ENCODE data around the gene AGBL4.
"Not testable (repeated sequence)": the region's sequence is repeated elsewhere in the genome, so short reads cannot be mapped to it uniquely, and the experiment has no call there.

The AGBL4 gene

DNA sequence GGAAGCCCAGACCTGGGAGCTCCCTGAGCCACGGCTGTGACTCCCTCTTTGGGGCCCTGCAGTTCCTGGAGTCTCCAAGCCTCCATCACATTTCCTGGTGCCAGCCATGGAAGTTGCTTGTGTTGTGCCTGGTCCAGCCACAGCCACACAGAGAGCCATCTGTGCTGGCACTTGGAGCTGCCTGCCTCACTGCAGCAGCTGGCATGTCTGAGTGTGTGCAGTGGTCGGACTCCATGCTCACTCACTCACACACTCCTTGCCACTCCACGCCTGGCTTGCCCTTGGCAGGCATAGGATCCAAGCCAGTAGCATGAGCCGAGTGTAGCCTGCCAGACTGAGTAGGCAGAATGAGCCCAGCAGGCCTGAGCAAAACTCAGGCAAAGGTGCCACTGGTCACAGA, 730.7 kb downstream of the AGBL4 start:
- TF ChIP-seq, protein P1, sequence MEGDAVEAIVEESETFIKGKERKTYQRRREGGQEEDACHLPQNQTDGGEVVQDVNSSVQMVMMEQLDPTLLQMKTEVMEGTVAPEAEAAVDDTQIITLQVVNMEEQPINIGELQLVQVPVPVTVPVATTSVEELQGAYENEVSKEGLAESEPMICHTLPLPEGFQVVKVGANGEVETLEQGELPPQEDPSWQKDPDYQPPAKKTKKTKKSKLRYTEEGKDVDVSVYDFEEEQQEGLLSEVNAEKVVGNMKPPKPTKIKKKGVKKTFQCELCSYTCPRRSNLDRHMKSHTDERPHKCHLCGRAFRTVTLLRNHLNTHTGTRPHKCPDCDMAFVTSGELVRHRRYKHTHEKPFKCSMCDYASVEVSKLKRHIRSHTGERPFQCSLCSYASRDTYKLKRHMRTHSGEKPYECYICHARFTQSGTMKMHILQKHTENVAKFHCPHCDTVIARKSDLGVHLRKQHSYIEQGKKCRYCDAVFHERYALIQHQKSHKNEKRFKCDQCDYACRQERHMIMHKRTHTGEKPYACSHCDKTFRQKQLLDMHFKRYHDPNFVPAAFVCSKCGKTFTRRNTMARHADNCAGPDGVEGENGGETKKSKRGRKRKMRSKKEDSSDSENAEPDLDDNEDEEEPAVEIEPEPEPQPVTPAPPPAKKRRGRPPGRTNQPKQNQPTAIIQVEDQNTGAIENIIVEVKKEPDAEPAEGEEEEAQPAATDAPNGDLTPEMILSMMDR (IDR thresholded peaks at IDR 0.05; ENCODE audit: low read depth, low read length): no peak
- DNase-seq (ENCODE audit: extremely low read depth, low read depth): no peak

DNA sequence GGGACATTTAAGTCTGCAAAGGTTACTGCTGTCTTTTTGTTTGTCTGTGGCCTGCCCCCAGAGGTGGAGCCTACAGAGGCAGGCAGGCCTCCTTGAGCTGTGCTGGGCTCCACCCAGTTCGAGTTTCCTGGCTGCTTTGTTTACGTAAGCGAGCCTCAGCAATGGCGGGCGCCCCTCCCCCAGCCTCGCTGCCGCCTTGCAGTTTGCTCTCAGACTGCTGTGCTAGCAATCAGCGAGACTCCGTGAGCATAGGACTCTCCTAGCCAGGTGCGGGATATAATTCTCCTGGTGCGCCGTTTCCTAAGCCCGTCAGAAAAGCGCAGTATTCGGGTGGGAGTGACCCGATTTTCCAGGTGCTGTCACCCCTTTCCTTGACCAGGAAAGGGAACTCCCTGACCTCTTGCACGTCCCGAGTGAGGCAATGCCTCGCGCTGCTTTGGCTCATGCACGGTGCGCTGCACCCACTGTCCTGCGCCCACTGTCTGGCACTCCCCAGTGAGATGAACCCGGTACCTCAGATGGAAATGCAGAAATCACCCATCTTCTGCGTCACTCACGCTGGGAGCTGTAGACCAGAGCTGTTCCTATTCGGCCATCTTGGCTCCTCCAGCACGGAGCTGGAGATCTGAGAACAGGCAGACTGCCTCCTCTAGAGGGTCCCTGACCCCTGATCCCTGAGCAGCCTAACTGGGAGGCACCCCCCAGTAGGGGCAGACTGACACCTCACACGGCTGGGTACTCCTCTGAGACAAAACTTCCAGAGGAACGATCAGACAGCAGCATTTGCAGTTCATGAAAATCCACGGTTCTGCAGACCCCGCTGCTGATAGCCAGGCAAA, 766.3 kb downstream of the AGBL4 start:
- not testable (repeated sequence) for DNase-seq (ENCODE audit: extremely low read depth, low read depth)

DNA sequence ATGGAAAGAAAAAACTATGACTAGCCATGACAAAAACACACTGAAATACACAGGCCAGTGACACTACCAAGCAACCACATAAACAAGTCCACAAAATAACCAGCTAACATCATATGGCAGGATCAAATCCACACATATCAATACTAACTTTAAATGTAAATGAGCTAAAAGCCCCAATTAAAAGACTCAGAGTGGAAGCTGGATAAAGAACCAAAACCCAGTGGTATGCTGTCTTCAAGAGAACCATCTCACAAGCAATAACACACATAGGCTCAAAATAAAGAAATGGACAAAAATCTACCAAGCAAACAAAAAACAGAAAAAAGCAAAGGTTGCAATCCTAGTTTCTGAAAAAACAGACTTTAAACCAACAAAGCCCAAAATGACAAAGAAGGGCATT, 770.8 kb downstream of the AGBL4 start:
- no peak for DNase-seq (ENCODE audit: extremely low read depth, low read depth)
- TF ChIP-seq, protein P1 (IDR thresholded peaks at IDR 0.05; ENCODE audit: low read depth, low read length): no peak

DNA sequence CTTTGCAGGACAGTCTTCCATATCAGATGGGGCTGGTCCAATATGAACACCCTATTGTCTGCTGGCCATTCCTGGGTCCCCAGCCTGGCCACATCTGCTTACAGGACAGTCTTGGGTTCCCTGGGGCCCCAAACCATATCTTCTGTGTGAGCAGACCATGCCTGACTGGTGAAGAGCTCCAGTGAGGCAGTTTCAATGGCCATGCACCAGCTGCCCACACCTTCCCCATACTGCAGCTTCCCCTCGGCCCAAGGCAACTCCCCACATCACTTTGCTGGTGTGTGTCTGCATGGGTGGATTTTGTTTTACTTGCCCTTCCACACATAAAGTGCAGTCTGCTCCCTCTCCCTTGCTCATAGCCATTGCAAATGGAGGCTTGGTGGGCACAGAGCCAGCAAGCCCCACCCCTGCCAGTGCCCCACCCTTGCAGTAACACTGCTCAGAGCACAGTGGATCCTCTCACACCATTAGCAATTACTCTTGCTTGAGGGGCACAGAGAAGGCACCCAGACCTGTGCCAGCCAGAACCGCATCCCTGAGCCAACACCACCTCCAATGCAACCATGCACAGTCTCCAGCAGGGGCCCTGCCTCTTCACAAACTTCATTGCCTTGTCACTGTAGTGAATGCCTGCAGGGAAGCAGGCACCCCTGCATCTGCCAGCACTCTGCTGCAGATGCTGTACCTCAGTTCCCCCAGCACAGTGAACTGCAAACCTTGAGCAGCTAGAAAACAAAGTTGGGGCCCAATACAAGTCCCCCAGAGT, 772.6 kb downstream of the AGBL4 start:
- no peak for DNase-seq (ENCODE audit: extremely low read depth, low read depth)
- TF ChIP-seq, protein P1 (IDR thresholded peaks at IDR 0.05; ENCODE audit: low read depth, low read length): no peak

DNA sequence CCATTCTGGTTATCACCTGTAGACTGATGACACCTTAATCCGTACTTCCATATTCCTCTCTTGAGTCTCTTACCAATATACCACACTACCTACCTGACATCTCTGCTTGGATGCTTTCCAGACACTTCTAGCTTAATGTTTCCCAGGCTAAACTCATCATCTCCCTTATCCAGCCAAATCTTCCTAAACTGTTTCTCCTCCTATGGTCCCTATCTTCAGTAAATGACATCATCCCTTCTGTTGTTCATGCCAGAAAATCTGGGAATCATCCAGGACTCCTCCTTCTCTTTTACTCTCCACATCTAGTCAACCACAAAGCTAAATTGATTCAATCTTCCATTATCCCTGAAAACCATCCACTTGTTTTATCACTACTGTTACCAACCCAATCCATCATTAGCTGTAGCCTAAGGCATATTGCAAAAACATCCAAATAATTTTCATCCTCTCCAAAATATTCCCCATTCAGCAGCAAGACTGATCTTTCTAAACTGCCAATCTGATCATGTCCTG, 783.0 kb downstream of the AGBL4 start:
- no peak for DNase-seq (ENCODE audit: extremely low read depth, low read depth)
- TF ChIP-seq, protein P1 (IDR thresholded peaks at IDR 0.05; ENCODE audit: low read depth, low read length): no peak

DNA sequence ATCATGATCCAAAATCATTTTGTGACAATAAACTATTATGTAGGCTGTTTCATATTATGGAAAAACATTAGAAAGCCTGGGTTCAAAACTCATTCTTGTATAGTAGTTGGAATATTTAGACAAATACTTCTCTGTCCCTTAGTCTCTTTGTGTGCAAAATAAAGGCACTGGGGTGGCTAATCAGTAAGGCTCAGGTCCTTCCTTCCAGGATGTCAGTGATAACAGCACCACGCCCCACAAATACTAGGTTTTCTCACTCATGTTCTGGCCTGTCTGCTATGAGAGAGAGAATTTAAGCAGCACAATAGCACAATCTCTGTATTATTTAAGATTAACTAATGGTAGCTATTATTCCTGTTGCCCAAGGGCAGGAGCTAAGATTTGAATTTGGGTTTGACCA, 788.8 kb downstream of the AGBL4 start:
- TF ChIP-seq, protein P1 (IDR thresholded peaks at IDR 0.05; ENCODE audit: low read depth, low read length): no peak
- DNase-seq (ENCODE audit: extremely low read depth, low read depth): no peak

DNA sequence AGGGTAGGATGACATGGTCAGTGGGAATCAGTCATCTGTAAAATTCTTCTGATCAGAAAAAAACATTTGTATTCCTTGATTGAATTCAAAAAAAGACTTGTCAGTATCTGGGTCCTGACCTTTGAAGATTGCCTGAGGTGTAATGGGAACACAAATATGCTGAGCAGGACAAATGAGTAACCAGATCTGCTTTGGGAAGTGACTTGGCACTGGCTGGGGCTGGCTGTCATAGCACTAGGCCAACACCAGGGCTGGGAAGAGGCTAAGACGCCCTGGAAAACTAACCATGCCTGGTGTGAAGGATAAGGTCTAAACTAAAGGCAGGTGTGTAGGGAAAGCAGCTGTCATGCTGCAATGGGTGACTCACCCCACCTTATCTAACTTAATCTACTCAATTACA, 794.2 kb downstream of the AGBL4 start:
- no peak for DNase-seq (ENCODE audit: extremely low read depth, low read depth)
- TF ChIP-seq, protein P1 (IDR thresholded peaks at IDR 0.05; ENCODE audit: low read depth, low read length): no peak

Data from AG09319 (cell line).